Hepatocyte (in vitro differentiated cells): ENCODE measurements around the gene ADGRB3.

Experiments used
- CTCF ChIP-seq: fragments of 200-600 bp; sonication (generic); IDR thresholded peaks from 2 replicates; pipeline ENCODE4 v1.5.1; 2016; ENCODE audit warnings: antibody characterized with exemption, mild to moderate bottlenecking; ENCODE audit not compliant: poor library complexity
- EZH2 ChIP-seq: fragments of 200-600 bp; sonication (generic); IDR thresholded peaks from 2 replicates; pipeline ENCODE4 v1.6.1; 2016; ENCODE audit warnings: antibody characterized with exemption, mild to moderate bottlenecking, borderline replicate concordance
- EZH2phosphoT487 ChIP-seq: fragments of 200-600 bp; sonication (generic); IDR thresholded peaks from one replicate; pipeline ENCODE4 v1.6.1; 2018; ENCODE audit warnings: antibody characterized with exemption, mild to moderate bottlenecking, low read depth, moderate library complexity; ENCODE audit not compliant: unreplicated experiment, severe bottlenecking

- TF ChIP-seq EZH2phosphoT487: no peak
- no peak for TF ChIP-seq CTCF
- no peak for TF ChIP-seq EZH2
Measured at GRCh38 chr6:68704485-68704884, 69.4 kb downstream of the ADGRB3 start.
